GM12875 (cell line): ENCODE measurements around the gene BRF1.

ENCODE experiments used
- H3K4me3 ChIP-seq: one replicate; pipeline ENCODE4 v1.5.1; 2011; ENCODE audit warnings: low read depth, low read length, control low read depth
- CTCF ChIP-seq: IDR thresholded peaks from 2 replicates; pipeline ENCODE4 v1.5.1; 2011; ENCODE audit warnings: low read depth, mild to moderate bottlenecking, control low read depth, inconsistent platforms, low read length, moderate library complexity, borderline replicate concordance; ENCODE audit not compliant: insufficient read depth

Gene BRF1

GRCh38 chr14:105253329-105253682 lies 47.5 kb downstream of the BRF1 start:
- H3K4me3 ChIP-seq, result no peak overlapping the region
- TF ChIP-seq CTCF, result no peak

GRCh38 chr14:105252552-105253328 lies 48.1 kb downstream of the BRF1 start:
- no peak for TF ChIP-seq CTCF
- H3K4me3 ChIP-seq, result no peak overlapping the region

GRCh38 chr14:105251920-105252319 lies 48.9 kb downstream of the BRF1 start:
- TF ChIP-seq CTCF, result no peak

GRCh38 chr14:105250986-105251385 lies 49.8 kb downstream of the BRF1 start:
- H3K4me3 ChIP-seq, result no peak overlapping the region
- no peak for TF ChIP-seq CTCF

More at GRCh38 chr14:105251920-105252319, 48.9 kb downstream of the BRF1 start:
- H3K4me3 ChIP-seq, result no peak overlapping the region

- no peak overlapping the region for H3K4me3 ChIP-seq
- TF ChIP-seq CTCF, result no peak
Measured at GRCh38 chr14:105250008-105250366, 50.8 kb downstream of the BRF1 start.

GRCh38 chr14:105249182-105250007 lies 51.4 kb downstream of the BRF1 start:
- peak overlapping the region; percentile 61 for H3K4me3 ChIP-seq
- TF ChIP-seq CTCF, result no peak
